Caco-2 (cell line): ENCODE results near the gene BMP6. TPM values are rescaled to one million over a fixed set of nuclear protein-coding genes. Genes with fewer than 3 reads are reported as not detected.

Experiments used
- BruUV-seq: library from RNA; stranded (reverse); fragments of 400-500 nt; replicated peaks from 2 replicates; lab custom pipeline; 2021; lab: Mats Ljungman, UMichigan
- CTCF ChIA-PET: fragments of 300-600 bp; sonication (Branson Sonifier 250); formaldehyde crosslinking; loops from one replicate; lab custom pipeline; 2022; ENCODE audit warnings: antibody characterized with exemption; lab: Charles Lee
- POLR2A ChIA-PET: fragments of 300-600 bp; sonication (Branson Sonifier 250); formaldehyde crosslinking; loops from one replicate; lab custom pipeline; 2022; ENCODE audit warnings: antibody characterized with exemption; lab: Charles Lee
- DNase-seq, 2 experiments: peaks; one replicate each; pipeline versions ENCODE4 v3.0.0 to v3.0.0-alpha.2; 2020 to 2022
- H3K27me3 ChIP-seq: replicated peaks from 2 replicates; pipeline ENCODE4 v1.6.0; 2011; ENCODE audit warnings: low read length; ENCODE audit not compliant: control insufficient read depth, insufficient read depth
- H3K36me3 ChIP-seq: 2 replicates; pipeline ENCODE4 v1.5.1; 2011; ENCODE audit warnings: low read length; ENCODE audit not compliant: control insufficient read depth, insufficient read depth
- H3K4me1 ChIP-seq: fragments of 250-450 bp; sonication (Bioruptor Pico); 2 replicates; pipeline ENCODE4 v1.5.1; 2020; ENCODE audit warnings: mild to moderate bottlenecking
- H3K4me3 ChIP-seq: 2 replicates; pipeline ENCODE4 v1.5.1; 2011; ENCODE audit warnings: low read depth, mild to moderate bottlenecking, control low read depth, low read length
- H3K9me3 ChIP-seq: fragments of 250-450 bp; sonication (Bioruptor Pico); 2 replicates; pipeline ENCODE4 v1.5.1; 2020; ENCODE audit warnings: mild to moderate bottlenecking, moderate library complexity
- H3K27ac Mint-ChIP-seq: one replicate; pipeline ENCODE4 v1.8.0; 2022; ENCODE audit warnings: mixed read lengths; ENCODE audit not compliant: unreplicated experiment
- H3K27me3 Mint-ChIP-seq: one replicate; pipeline ENCODE4 v1.8.0; 2022; ENCODE audit warnings: mixed read lengths; ENCODE audit not compliant: insufficient read depth, unreplicated experiment
- H3K36me3 Mint-ChIP-seq: one replicate; pipeline ENCODE4 v1.8.0; 2022; ENCODE audit warnings: mild to moderate bottlenecking, mixed read lengths; ENCODE audit not compliant: insufficient read depth, unreplicated experiment
- H3K4me1 Mint-ChIP-seq: one replicate; pipeline ENCODE4 v1.8.0; 2022; ENCODE audit warnings: low read depth, mixed read lengths; ENCODE audit not compliant: unreplicated experiment
- H3K4me3 Mint-ChIP-seq: one replicate; pipeline ENCODE4 v1.8.0; 2022; ENCODE audit warnings: mild to moderate bottlenecking, moderate library complexity, mixed read lengths; ENCODE audit not compliant: unreplicated experiment
- H3K9me3 Mint-ChIP-seq: one replicate; pipeline ENCODE4 v1.8.0; 2022; ENCODE audit warnings: mixed read lengths; ENCODE audit not compliant: unreplicated experiment
- CTCF ChIP-seq, 2 experiments: fragments of 200-600 bp in 1 of 2; IDR thresholded peaks; 1 replicate in 1 of 2; 2 replicates in 1 of 2; pipeline versions ENCODE4 v1.5.1 to v1.8.0; 2011 to 2022; ENCODE audit warnings: antibody characterized with exemption in 1 of 2, control low read depth in 1 of 2, inconsistent platforms in 1 of 2, low read depth in 1 of 2, low read length in 1 of 2, mild to moderate bottlenecking in 1 of 2, moderate library complexity in 1 of 2; ENCODE audit not compliant: insufficient read depth in 1 of 2, severe bottlenecking in 1 of 2, unreplicated experiment in 1 of 2
- intact Hi-C: fragments of 100-400 bp; cut with micrococcal nuclease; formaldehyde crosslinking; loops from one replicate; pipeline ENCODE4 v1.10.0; 2022; ENCODE audit not compliant: unreplicated experiment
- total RNA-seq: library from RNA; stranded (reverse); gene quantifications from 2 replicates; pipeline ENCODE4 v1.2.3, GENCODE V29; 2022

The BMP6 gene
- total RNA-seq, 1 experiment from 2014 or later = 0.61 TPM

- no TSS peak for BruUV-seq
- Mint-ChIP-seq H3K4me1 (no peaks in the 10 kb centered on the region), H3K36me3 (no peaks in the 10 kb centered on the region), H3K27ac (no peak overlapping the region), H3K27me3 (peaks cover 3% of the 10 kb centered on the region), H3K9me3 (no peaks in the 10 kb centered on the region), H3K4me3 (no peak overlapping the region)
- Histone ChIP-seq H3K27me3 (no peaks in the 10 kb centered on the region), H3K9me3 (no peaks in the 10 kb centered on the region; the same call in 1 of the 2 replicates), H3K4me3 (no peak overlapping the region), H3K4me1 (no peaks in the 10 kb centered on the region), H3K36me3 (no peaks in the 10 kb centered on the region)
- intact Hi-C loops = no loop called here
- no peak for DNase-seq
- TF ChIP-seq CTCF (IDR thresholded peaks at IDR 0.05; ENCODE audit: insufficient read depth in 1 of 2, low read depth in 1 of 2, low read length in 1 of 2, severe bottlenecking in 1 of 2, unreplicated experiment in 1 of 2) = no peak
- CTCF ChIA-PET = no interaction called here
- POLR2A ChIA-PET = no interaction called here
Observed at GRCh38 chr6:7921046-7921445, 195.1 kb downstream of the BMP6 start.

DNA sequence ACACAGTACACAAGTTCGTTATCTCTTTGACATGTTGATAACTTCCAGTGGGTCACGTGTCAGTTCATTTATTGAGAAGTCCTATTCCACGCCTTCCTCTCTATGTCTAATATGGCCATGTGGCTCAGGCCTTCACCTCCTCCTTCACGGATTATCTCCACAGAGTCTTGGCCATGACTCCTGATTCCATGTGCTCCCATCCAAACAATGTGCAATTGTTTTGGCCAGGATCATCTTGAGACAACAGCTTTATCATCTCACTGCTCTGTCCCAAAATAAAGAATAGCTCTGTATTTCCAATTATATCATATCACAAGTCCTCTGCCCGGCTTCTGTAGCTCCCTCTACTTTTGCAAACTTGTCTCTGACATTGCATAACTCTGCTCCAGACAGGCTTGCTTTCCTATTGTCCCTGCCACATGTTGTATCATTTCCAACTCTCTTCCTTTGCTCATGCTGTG lies 195.8 kb downstream of the BMP6 start:
- intact Hi-C loops = no loop called here
- no peaks in the 10 kb centered on the region for H3K4me1 Mint-ChIP-seq
- no peak for DNase-seq
- H3K36me3 Mint-ChIP-seq = no peaks in the 10 kb centered on the region
- H3K4me3 Mint-ChIP-seq = no peak overlapping the region
- peaks cover 3% of the 10 kb centered on the region for H3K9me3 Mint-ChIP-seq
- no peaks in the 10 kb centered on the region for H3K4me1 ChIP-seq
- no peak for TF ChIP-seq CTCF (IDR thresholded peaks at IDR 0.05; ENCODE audit: insufficient read depth in 1 of 2, low read depth in 1 of 2, low read length in 1 of 2, severe bottlenecking in 1 of 2, unreplicated experiment in 1 of 2)
- CTCF ChIA-PET = no interaction called here
- H3K27ac Mint-ChIP-seq = no peak overlapping the region
- peaks cover 3% of the 10 kb centered on the region for H3K27me3 Mint-ChIP-seq
- H3K4me3 ChIP-seq = no peak overlapping the region
- H3K9me3 ChIP-seq = no peaks in the 10 kb centered on the region; the same call in 1 of the 2 replicates
- no TSS peak for BruUV-seq
- H3K36me3 ChIP-seq = no peaks in the 10 kb centered on the region
- H3K27me3 ChIP-seq = no peaks in the 10 kb centered on the region
- POLR2A ChIA-PET = no interaction called here

DNA sequence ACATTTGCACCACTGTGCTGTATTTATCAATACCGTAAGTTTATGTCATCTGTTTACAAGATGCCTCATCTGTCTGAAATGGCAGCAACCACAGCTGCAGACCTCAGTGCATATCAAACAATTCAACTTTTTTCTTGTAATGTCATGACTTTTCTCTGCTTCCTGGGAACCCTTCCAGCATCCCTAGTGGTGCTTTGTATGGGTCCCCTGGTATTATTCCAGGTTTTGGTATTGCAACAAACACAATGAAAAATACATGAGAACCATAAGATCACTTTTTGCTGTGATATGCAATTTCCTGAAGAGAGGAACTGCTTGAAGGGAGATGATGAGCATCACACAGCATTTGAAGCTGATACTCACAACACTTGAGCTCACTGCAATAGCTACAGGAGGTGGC lies 196.7 kb downstream of the BMP6 start:
- Histone ChIP-seq H3K36me3 (no peaks in the 10 kb centered on the region), H3K4me1 (no peaks in the 10 kb centered on the region), H3K9me3 (no peaks in the 10 kb centered on the region; the same call in 1 of the 2 replicates), H3K27me3 (no peaks in the 10 kb centered on the region), H3K4me3 (no peak overlapping the region)
- no peak for DNase-seq
- Mint-ChIP-seq H3K27me3 (peaks cover 7% of the 10 kb centered on the region), H3K27ac (no peak overlapping the region), H3K9me3 (peaks cover 9% of the 10 kb centered on the region), H3K4me1 (no peaks in the 10 kb centered on the region), H3K36me3 (no peaks in the 10 kb centered on the region), H3K4me3 (no peak overlapping the region)
- CTCF ChIA-PET = no interaction called here
- no TSS peak for BruUV-seq
- intact Hi-C loops = no loop called here
- POLR2A ChIA-PET = no interaction called here
- TF ChIP-seq CTCF (IDR thresholded peaks at IDR 0.05; ENCODE audit: insufficient read depth in 1 of 2, low read depth in 1 of 2, low read length in 1 of 2, severe bottlenecking in 1 of 2, unreplicated experiment in 1 of 2) = no peak
